MV-4-11 (cell line): ENCODE data around the gene MTUS2.
A peak's percentile ranks its signal among the peaks of the same experiment; 100 is the strongest.

Experiments
- DNase-seq: peaks from one replicate; lab custom pipeline; 2025; lab: John Stamatoyannopoulos, UW

MTUS2 gene

GRCh38 chr13:29452773-29453616, 632.9 kb downstream of the MTUS2 start:
- DNase-seq: no peak

DNA sequence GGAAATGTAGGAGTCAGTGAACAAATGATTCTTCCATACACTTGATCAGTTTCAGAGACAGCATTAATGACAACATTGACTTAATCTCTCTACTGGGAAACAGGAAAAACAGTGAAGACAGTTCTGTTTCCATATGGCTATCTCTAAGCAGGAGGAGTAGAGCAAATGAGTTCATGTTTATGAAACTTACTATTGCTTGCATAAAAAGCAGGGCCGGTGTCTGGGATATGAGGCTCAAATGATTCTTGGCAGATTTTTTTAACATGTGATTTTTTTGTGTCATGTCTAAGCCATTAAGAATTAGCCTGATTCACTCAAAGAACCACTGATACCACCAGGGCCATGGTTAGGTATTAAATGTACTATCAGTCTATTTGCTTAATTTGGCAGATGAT, 633.5 kb downstream of the MTUS2 start:
- DNase-seq: no peak

DNA sequence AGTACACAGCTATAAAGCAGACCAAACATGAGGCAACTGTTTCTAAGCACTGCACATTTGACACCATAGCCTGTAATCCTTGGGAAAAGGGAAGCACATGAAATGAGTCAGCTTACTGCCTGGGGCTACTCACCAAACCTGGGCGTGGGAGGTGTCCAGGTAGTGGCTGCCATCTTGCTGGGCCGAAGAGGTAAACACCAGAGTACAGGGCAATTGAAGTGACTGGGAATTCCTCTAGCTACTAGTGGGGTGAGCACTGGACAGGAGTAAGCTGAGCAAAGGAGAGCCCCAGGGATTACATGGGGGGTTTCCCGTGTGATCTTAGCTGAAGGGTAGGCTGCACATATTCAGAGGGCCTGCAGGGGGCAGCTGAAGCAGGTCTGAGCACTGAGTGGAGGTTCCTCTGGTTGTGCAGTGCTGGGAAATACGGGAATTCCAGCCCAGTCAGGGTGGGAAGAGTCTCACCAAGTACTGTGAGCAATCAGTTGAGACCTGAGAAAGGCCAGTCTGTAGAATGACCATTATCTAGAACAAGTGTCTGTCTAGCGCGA, 634.9 kb downstream of the MTUS2 start:
- DNase-seq: peak; percentile 3

- no peak for DNase-seq
Observed at GRCh38 chr13:29456419-29456818, 636.3 kb downstream of the MTUS2 start.

GRCh38 chr13:29457299-29457698, 637.2 kb downstream of the MTUS2 start:
- peak; percentile 6 for DNase-seq

- DNase-seq: no peak
Observed at GRCh38 chr13:29458419-29458818, 638.3 kb downstream of the MTUS2 start.

GRCh38 chr13:29459813-29460355, 639.7 kb downstream of the MTUS2 start:
- no peak for DNase-seq

DNA sequence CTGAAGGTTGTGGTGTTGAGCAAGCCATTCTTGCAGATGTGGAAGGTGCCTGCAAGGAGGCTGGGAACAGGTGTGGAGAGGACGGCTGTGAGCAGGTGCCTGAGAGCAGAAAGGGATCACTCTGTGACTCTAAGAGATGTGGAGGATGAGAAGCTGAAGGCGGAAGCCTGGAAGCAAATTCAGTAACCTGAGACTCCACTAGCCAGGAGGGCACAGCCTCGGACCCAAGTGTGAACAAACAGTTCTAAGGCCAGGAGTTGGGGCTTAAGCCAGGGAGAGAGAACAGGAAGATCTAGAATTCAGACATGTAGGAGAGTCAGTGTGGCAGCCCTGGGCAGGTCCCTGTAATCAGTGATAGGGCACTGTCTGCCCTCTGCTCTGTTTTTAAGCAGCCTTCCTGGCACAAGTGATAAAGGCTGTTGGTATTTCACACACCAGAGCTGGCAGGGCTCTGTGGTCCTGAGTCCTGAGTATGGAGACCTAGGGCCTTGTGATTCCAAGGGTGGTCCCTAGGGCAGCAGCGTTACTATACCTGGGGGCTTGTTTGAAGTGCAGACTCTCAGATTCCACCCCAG, 644.1 kb downstream of the MTUS2 start:
- DNase-seq: no peak

DNA sequence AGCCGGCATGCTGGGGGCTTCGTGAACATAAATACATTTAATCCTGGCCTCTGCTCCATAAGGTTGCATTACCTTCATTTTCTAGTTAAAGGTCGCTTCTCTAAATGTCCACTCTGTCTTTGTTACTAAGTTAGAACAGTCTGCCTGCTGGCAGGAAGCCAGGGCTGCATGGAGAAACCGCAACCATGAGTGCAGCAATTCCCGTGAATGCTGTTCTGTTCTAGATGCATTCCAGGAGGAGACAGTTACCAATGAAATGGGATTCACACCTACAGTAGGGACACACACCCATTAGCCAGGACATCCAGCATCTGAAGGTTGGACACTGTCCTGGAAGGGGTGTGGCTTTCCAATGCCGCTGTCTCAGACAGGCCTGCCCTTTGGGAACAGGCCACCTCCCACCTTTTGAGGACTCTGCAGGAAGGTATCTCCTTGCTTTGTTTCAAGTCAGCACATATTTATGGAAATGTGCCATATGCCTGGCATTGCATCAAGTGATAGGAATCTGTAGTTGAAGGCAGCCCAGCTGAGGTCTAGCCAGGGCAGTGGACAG, 645.7 kb downstream of the MTUS2 start:
- no peak for DNase-seq

DNA sequence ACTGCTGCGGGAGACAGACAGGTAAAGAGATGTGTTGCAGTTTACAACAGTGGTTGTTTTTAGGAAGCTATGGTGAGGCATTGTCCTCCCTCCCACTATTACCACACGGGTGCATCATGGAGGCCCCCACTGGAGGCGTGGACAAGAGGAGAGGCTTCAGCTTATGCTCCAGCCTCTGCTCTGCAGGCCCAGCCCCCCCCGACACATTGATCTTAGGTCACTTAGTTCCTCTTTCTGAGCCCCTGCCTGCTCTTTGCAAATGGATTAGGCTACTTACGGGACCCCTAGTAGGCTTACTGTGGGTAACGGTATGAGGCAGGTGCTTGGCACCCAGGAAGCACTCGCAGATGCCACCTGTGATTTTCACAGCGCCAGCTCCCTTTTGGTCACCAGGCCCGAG, 651.4 kb downstream of the MTUS2 start:
- peak; percentile 87 for DNase-seq

DNA sequence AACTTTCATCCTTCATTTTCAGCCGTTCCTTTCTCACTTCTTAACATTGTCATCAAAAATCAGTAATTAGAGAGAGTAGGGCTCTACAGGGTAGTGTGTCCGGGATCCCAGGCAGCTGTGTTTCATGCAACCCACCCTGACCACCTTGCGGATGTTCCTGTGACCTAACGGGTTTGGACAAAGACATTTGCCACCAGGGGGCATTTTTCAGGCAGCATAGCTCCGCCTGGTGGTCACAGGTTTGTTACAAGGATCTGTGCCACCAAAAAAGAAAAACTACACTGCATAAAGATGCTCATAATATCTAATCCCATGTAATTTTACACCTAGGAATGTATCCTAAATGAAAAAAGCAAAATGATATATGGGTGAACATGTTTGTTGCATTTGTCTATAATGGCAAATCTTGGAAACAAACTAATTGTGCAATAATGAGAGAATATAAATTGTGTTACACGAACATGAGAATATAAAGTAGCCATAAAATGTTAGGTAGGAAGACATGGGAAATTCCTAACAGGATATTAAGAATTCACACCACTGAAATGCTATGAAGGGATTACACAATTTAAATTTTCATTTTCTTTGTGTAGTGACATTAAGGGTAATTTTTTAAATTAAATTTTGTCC, 652.3 kb downstream of the MTUS2 start:
- peak; percentile 63 for DNase-seq

DNA sequence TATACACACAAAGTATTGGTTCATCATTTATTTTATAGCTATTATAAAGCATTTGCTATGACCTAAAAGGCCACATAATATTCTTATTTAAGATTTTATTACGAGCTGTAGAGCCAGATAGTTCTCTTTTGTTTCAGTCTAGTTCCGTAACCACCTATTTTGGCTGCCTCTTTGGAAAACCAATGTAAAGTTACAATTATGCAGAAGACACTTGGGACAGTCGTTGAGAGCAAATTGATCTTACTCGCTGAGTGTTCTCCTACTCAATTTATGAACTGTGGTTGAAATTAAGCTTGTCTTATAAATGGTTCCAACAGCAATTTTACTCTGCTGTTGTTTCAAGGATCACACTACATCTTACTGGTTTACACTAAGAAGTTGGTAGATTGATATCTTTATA, 653.0 kb downstream of the MTUS2 start:
- no peak for DNase-seq

DNA sequence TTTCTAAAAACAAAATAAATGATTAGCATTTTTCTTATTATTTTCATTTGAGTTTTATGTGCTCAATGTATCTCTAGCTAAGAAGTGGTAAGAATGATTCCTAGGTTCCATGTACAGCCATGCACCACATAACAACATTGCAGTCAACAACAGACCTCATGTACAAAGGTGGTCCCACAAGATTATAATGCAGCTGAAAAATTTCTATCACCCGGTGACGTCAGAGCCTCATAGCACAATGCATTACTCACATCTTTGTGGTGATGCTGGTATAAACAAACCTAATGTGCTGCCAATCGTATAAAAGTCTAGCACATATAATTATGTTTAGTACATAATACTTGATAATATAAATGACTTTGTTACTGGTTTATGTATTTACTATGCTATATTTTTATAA, 654.9 kb downstream of the MTUS2 start:
- DNase-seq: no peak

DNA sequence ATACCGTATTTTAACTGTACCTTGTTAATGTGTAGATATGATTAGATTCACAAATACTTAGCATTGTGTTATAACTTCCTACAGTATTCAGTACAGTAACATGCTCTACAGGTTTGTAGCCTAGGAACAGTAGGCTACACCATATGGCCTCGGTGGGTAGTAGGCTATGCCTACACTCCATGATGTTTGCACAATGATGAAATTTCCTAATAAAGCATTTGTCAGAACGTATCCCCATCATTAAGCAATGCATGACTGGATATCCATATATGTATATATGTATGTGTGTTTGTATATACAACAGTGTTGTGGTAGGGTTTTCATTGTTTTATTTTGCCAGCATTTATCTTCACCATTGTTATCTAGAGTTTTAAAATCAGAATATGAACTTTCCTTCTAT, 655.9 kb downstream of the MTUS2 start:
- no peak for DNase-seq

DNA sequence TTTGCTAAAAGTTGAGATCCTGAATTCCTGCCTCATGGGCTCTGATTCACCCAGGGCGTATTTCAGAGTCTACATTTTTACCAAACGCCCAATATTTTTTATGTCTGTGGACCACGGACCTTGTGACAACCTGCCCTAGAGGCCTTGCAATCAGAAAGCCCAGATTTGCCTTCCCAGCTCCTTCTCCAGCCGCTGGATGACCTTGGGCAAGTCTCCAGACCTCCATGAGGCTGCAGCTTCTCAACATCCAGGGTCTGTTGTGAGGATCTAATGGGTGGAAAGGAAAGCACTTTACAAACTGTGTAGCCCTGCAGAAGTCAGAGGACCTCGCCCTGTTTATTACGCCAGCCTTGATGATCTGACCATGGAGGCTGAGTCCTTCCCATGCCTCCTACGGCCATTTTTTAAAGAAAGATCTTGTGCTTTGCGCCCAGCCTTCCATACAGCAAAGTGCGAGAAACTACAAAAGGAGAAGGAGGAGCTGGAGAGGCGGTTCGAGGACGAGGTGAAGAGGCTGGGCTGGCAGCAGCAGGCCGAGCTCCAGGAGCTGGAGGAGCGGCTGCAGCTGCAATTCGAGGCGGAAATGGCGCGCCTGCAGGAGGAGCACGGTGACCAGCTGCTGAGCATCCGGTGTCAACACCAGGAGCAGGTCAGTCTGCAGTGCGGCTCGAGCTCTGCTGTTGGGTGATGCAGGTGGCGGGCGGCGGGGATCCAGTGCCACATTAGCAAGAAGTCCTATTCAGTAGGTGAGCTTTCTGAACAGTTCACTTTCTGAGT, 659.8 kb downstream of the MTUS2 start:
- no peak for DNase-seq

- DNase-seq: peak; percentile 16
Observed at GRCh38 chr13:29480893-29481525, 660.9 kb downstream of the MTUS2 start.

DNA sequence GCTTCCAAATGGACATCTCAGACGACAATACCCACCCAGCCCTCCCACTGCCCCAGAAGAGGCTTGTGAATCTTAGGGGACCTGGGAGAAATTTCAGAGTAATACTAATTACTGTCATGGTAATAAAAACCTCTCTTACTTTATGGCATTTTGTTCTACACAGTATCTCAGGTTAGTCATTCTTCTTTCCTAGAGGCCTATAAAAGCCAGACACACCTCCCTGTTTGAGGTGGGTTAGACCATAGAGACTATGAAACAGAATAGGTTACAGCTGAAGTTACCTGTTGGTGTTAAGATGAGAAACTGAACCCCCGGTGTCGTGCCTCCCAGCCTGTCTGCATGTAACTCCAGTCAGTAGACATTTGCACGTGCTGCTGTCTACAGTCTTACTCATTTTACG, 661.5 kb downstream of the MTUS2 start:
- DNase-seq: no peak

- DNase-seq: no peak
Observed at GRCh38 chr13:29482504-29482903, 662.4 kb downstream of the MTUS2 start.

- DNase-seq: no peak
Observed at GRCh38 chr13:29483211-29483610, 663.1 kb downstream of the MTUS2 start.

DNA sequence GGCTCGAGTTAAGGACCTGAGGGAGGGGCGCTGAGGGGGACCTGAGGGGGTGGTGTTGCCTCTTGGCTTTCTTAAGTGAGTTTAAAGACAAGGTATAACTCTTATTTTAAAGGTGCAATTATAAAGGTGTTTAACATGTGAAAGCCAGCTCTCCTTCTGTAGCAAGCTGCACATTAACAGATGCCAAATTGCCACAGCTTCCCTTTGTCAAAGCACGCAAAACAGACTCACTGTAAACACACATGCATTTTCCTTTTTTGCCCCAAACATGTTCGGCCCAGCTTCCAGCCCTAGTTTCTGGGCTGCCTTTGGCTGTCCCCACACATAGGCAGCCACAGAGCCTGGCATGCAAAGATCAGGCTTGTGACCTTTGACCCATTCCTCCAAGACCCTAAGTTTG, 663.5 kb downstream of the MTUS2 start:
- DNase-seq: no peak

DNA sequence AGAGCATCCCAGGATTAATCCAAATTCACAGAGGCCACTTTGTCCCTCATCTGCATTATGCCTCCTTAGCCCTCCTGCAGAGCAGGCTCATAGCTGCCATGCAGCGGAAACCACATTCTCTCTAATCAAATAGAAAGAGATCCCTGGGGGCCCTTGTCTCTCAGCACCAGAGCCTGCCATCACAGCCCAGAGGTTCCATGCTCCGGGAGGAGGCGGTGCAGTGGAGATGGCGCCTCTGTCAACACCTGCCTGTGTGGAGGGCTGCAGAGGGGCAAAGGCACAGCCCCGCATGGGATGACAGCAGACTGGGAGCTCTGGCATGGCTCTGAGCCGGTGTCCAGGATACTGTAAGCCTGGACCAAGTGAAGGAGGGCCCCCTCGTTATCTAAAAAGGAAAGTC, 664.1 kb downstream of the MTUS2 start:
- no peak for DNase-seq
